HepG2 (cell line): ENCODE results near the gene CNTD1. TPM values are rescaled to one million over a fixed set of nuclear protein-coding genes. Genes with fewer than 3 reads are reported as not detected.

Source experiments
- AKAP8 ChIP-seq: sonication (generic); formaldehyde crosslinking; IDR thresholded peaks from 2 replicates; pipeline ENCODE4 v1.5.1; 2020; ENCODE audit warnings: mild to moderate bottlenecking, missing genetic modification reagents
- ARID2 ChIP-seq: sonication (generic); formaldehyde crosslinking; IDR thresholded peaks from 2 replicates; pipeline ENCODE4 v1.8.1; 2022; ENCODE audit warnings: mild to moderate bottlenecking, missing genetic modification reagents, borderline replicate concordance
- FOXA1 ChIP-seq, 2 experiments: fragments of 450-650 bp in 1 of 2; sonication (generic) in 1 of 2; formaldehyde crosslinking in 1 of 2; IDR thresholded peaks; 2 replicates each; pipeline versions ENCODE4 v1.4.0 to v1.6.1; 2016 to 2020; ENCODE audit warnings: missing genetic modification reagents in 1 of 2
- IKZF1 ChIP-seq: fragments of 450-650 bp; IDR thresholded peaks from 2 replicates; pipeline ENCODE4 v1.7.1; 2016
- JUN ChIP-seq: sonication (generic); formaldehyde crosslinking; IDR thresholded peaks from 2 replicates; pipeline ENCODE4 v1.4.0; 2020; ENCODE audit warnings: mild to moderate bottlenecking, missing genetic modification reagents
- JUND ChIP-seq: sonication (generic); formaldehyde crosslinking; IDR thresholded peaks from 2 replicates; pipeline ENCODE4 v1.8.0; 2022; ENCODE audit warnings: mild to moderate bottlenecking, missing genetic modification reagents
- KLF11 ChIP-seq: IDR thresholded peaks from 2 replicates; pipeline ENCODE4 v1.6.1; 2016; ENCODE audit warnings: missing compliant biosample characterization
- MIER2 ChIP-seq: IDR thresholded peaks from 2 replicates; pipeline ENCODE4 v1.6.1; 2016; ENCODE audit warnings: missing biosample characterization, missing genetic modification reagents
- NFYC ChIP-seq: IDR thresholded peaks from 2 replicates; pipeline ENCODE4 v1.6.1; 2016; ENCODE audit warnings: missing genetic modification reagents, missing compliant biosample characterization
- PREB ChIP-seq: sonication (generic); formaldehyde crosslinking; IDR thresholded peaks from 2 replicates; pipeline ENCODE4 v1.4.0; 2020; ENCODE audit warnings: missing genetic modification reagents
- ZGPAT ChIP-seq: IDR thresholded peaks from 2 replicates; pipeline ENCODE4 v1.6.1; 2016; ENCODE audit warnings: mild to moderate bottlenecking
- ZNF138 ChIP-seq: sonication (generic); formaldehyde crosslinking; IDR thresholded peaks from 2 replicates; pipeline ENCODE4 v1.5.0; 2020; ENCODE audit warnings: mild to moderate bottlenecking, low read depth, missing genetic modification reagents
- ZNF224 ChIP-seq: sonication (generic); formaldehyde crosslinking; IDR thresholded peaks from 2 replicates; pipeline ENCODE4 v1.5.0; 2020; ENCODE audit warnings: mild to moderate bottlenecking, missing genetic modification reagents
- ZNF326 ChIP-seq: sonication (generic); formaldehyde crosslinking; IDR thresholded peaks from 2 replicates; pipeline ENCODE4 v1.4.0; 2020; ENCODE audit warnings: missing genetic modification reagents, borderline replicate concordance
- ZNF446 ChIP-seq: sonication (generic); formaldehyde crosslinking; IDR thresholded peaks from 2 replicates; pipeline ENCODE4 v1.5.0; 2020; ENCODE audit warnings: mild to moderate bottlenecking, missing genetic modification reagents
- ZNF749 ChIP-seq: sonication (generic); formaldehyde crosslinking; IDR thresholded peaks from 2 replicates; pipeline ENCODE4 v1.8.0; 2022; ENCODE audit warnings: mild to moderate bottlenecking, missing genetic modification reagents, moderate library complexity, borderline replicate concordance
- polyA plus RNA-seq, 8 experiments: library from polyadenylated mRNA; depleted of rRNA in 3 of 8; stranded (reverse) in 7 of 8; unstranded in 1 of 8; fragments of >200 nt; fragmentation: Illumina TruSeq in 4 of 8; extraction: Trizol in 4 of 8; gene quantifications; 2 replicates each; pipeline versions ENCODE4 v1.2.1 to v1.2.3, GENCODE V29; 2011 to 2016; ENCODE audit warnings: low read depth in 4 of 8, missing spikeins in 1 of 8, mixed read lengths in 1 of 8; ENCODE audit not compliant: insufficient read depth in 1 of 8
- total RNA-seq, 5 experiments: library from RNA; depleted of rRNA; stranded (reverse); fragments of >200 nt; fragmentation: Illumina TruSeq; extraction: Trizol; gene quantifications; 2 replicates each; pipeline ENCODE4 v1.2.3, GENCODE V29; 2016; ENCODE audit warnings: low read depth in 1 of 5
- TF ChIP-seq, protein P1 (sequence below): fragments of 450-650 bp; IDR thresholded peaks from 2 replicates; pipeline ENCODE4 v1.6.1; 2017; ENCODE audit warnings: mild to moderate bottlenecking
- TF ChIP-seq, protein P2 (sequence below): sonication (generic); formaldehyde crosslinking; conservative IDR thresholded peaks from 2 replicates; pipeline ENCODE4 v1.8.1; 2023; ENCODE audit warnings: missing genetic modification reagents
- TF ChIP-seq, protein P3 (sequence below): sonication (generic); IDR thresholded peaks from 2 replicates; pipeline ENCODE4 v1.6.1; 2016; ENCODE audit warnings: low read depth, borderline replicate concordance
- TF ChIP-seq, protein P4 (sequence below): sonication (generic); formaldehyde crosslinking; IDR thresholded peaks from 2 replicates; pipeline ENCODE4 v1.4.0; 2020; ENCODE audit warnings: missing genetic modification reagents

Gene CNTD1
- total and polyA plus RNA-seq, 2 of the 13 experiments (the other 11 are each of a cell fraction or from before 2014, with no cell fraction given): 0.11 to 0.15 TPM

DNA sequence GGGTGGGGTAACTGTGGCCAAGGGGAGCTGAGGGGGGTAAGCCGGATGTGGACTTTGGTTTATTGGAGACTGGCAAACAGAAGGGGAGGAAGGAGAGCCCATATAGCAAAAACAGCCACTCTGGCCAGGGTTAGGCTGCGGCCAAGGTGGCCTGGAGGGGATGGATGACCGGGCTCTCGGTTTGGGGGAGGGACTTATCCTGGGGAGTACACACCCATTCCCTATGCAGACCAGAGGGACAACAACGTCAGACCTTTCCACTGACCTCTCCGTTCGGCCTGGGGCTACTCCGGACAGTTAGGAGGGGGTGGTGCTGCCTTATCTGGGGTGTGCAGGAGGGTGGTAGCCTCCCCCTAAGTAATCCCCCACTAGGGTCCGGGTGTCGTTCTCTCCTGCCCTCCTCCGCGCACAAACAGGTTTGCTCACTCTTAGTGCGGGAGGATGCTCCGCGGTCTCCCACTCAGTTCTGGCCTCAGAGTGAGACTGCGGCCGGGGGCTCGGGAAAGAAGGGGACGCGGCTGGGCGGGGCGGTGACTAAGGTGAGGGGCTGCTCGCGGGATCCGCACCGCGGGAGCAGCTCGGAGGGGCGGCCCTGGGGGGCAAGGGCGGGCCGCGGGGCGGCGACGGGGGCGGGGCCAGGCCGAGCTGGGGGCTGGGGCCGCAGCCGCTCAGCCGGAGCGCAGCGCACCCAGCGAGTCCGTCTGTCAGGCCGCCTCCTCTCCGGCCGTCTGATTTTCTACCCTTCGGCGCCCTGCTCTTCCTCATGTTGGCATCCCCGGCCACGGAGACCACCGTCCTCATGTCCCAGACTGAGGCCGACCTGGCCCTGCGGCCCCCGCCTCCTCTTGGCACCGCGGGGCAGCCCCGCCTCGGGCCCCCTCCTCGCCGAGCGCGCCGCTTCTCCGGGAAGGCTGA lies 18.5 kb upstream of the CNTD1 start, which contains the start of gene WNK4 (continued):
- TF ChIP-seq ZGPAT (CRISPR knock-in tag) (peak; percentile 76), ARID2 (CRISPR knock-in tag) (peak; percentile 77; the same call in 1 of the 2 replicates), ZNF446 (CRISPR knock-in tag) (peak; percentile 96; the same call in 1 of the 2 replicates), JUN (no peak), ZNF326 (CRISPR knock-in tag) (peak; percentile 87), ZNF749 (CRISPR knock-in tag) (peak; percentile 65; the same call in 1 of the 2 replicates), FOXA1 (IDR thresholded peaks at IDR 0.05) (no peak), FOXA1 (CRISPR knock-in tag; IDR thresholded peaks at IDR 0.05) (peak; percentile 70; the same call in 1 of the 2 replicates), NFYC (CRISPR knock-in tag) (no peak), PREB (CRISPR knock-in tag) (no peak), JUND (CRISPR knock-in tag) (peak; percentile 55; the same call in 1 of the 2 replicates), KLF11 (no peak; the same call in 1 of the 2 replicates), MIER2 (no peak), AKAP8 (peak; percentile 99), IKZF1 (no peak), ZNF138 (no peak), ZNF224 (CRISPR knock-in tag) (no peak; the same call in 1 of the 2 replicates)
- TF ChIP-seq, protein P1, sequence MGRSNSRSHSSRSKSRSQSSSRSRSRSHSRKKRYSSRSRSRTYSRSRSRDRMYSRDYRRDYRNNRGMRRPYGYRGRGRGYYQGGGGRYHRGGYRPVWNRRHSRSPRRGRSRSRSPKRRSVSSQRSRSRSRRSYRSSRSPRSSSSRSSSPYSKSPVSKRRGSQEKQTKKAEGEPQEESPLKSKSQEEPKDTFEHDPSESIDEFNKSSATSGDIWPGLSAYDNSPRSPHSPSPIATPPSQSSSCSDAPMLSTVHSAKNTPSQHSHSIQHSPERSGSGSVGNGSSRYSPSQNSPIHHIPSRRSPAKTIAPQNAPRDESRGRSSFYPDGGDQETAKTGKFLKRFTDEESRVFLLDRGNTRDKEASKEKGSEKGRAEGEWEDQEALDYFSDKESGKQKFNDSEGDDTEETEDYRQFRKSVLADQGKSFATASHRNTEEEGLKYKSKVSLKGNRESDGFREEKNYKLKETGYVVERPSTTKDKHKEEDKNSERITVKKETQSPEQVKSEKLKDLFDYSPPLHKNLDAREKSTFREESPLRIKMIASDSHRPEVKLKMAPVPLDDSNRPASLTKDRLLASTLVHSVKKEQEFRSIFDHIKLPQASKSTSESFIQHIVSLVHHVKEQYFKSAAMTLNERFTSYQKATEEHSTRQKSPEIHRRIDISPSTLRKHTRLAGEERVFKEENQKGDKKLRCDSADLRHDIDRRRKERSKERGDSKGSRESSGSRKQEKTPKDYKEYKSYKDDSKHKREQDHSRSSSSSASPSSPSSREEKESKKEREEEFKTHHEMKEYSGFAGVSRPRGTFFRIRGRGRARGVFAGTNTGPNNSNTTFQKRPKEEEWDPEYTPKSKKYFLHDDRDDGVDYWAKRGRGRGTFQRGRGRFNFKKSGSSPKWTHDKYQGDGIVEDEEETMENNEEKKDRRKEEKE: no peak
- TF ChIP-seq, protein P2, sequence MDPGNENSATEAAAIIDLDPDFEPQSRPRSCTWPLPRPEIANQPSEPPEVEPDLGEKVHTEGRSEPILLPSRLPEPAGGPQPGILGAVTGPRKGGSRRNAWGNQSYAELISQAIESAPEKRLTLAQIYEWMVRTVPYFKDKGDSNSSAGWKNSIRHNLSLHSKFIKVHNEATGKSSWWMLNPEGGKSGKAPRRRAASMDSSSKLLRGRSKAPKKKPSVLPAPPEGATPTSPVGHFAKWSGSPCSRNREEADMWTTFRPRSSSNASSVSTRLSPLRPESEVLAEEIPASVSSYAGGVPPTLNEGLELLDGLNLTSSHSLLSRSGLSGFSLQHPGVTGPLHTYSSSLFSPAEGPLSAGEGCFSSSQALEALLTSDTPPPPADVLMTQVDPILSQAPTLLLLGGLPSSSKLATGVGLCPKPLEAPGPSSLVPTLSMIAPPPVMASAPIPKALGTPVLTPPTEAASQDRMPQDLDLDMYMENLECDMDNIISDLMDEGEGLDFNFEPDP (CRISPR knock-in tag): no peak
- TF ChIP-seq, protein P3, sequence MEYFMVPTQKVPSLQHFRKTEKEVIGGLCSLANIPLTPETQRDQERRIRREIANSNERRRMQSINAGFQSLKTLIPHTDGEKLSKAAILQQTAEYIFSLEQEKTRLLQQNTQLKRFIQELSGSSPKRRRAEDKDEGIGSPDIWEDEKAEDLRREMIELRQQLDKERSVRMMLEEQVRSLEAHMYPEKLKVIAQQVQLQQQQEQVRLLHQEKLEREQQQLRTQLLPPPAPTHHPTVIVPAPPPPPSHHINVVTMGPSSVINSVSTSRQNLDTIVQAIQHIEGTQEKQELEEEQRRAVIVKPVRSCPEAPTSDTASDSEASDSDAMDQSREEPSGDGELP: peak; percentile 83; the same call in 1 of the 2 replicates
- TF ChIP-seq, protein P4, sequence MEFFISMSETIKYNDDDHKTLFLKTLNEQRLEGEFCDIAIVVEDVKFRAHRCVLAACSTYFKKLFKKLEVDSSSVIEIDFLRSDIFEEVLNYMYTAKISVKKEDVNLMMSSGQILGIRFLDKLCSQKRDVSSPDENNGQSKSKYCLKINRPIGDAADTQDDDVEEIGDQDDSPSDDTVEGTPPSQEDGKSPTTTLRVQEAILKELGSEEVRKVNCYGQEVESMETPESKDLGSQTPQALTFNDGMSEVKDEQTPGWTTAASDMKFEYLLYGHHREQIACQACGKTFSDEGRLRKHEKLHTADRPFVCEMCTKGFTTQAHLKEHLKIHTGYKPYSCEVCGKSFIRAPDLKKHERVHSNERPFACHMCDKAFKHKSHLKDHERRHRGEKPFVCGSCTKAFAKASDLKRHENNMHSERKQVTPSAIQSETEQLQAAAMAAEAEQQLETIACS: peak; percentile 38; the same call in 1 of the 2 replicates
